Nephron (organoid): ENCODE results near the gene SHISAL2A.

ENCODE experiments used
- H3K27ac Mint-ChIP-seq, 3 experiments: 2 replicates each; pipeline ENCODE4 v1.8.0; 2020; ENCODE audit warnings: mixed read lengths in 3 of 3, mild to moderate bottlenecking in 2 of 3, moderate library complexity in 1 of 3
- H3K27me3 Mint-ChIP-seq: 2 replicates; pipeline ENCODE4 v1.8.0; 2021; ENCODE audit warnings: low read depth, mild to moderate bottlenecking, moderate library complexity, mixed read lengths
- H3K36me3 Mint-ChIP-seq: 2 replicates; pipeline ENCODE4 v1.8.0; 2020; ENCODE audit warnings: low read depth, mixed read lengths
- H3K4me1 Mint-ChIP-seq: 2 replicates; pipeline ENCODE4 v1.8.0; 2020; ENCODE audit warnings: mixed read lengths
- H3K4me3 Mint-ChIP-seq, 3 experiments: 2 replicates each; pipeline ENCODE4 v1.8.0; 2020; ENCODE audit warnings: mild to moderate bottlenecking in 3 of 3, mixed read lengths in 3 of 3, moderate library complexity in 2 of 3
- H3K9me3 Mint-ChIP-seq: 2 replicates; pipeline ENCODE4 v1.8.0; 2020; ENCODE audit warnings: mixed read lengths
- CTCF ChIP-seq, 3 experiments: fragments of 200-600 bp; sonication (generic); IDR thresholded peaks; one replicate each; pipeline ENCODE4 v1.5.0; 2021; ENCODE audit warnings: antibody characterized with exemption in 3 of 3; ENCODE audit not compliant: unreplicated experiment in 3 of 3

The SHISAL2A gene

GRCh38 chr1:52668711-52669110, 35.7 kb downstream of the SHISAL2A start:
- no peak overlapping the region for H3K4me3 Mint-ChIP-seq
- peaks cover 22% of the 10 kb centered on the region for H3K4me1 Mint-ChIP-seq
- H3K27me3 Mint-ChIP-seq = no peaks in the 10 kb centered on the region
- H3K27ac Mint-ChIP-seq = no peak overlapping the region
- H3K9me3 Mint-ChIP-seq = no peaks in the 10 kb centered on the region
- TF ChIP-seq CTCF (IDR thresholded peaks at IDR 0.05; ENCODE audit: unreplicated experiment in 3 of 3) = no peak
- no peaks in the 10 kb centered on the region for H3K36me3 Mint-ChIP-seq

DNA sequence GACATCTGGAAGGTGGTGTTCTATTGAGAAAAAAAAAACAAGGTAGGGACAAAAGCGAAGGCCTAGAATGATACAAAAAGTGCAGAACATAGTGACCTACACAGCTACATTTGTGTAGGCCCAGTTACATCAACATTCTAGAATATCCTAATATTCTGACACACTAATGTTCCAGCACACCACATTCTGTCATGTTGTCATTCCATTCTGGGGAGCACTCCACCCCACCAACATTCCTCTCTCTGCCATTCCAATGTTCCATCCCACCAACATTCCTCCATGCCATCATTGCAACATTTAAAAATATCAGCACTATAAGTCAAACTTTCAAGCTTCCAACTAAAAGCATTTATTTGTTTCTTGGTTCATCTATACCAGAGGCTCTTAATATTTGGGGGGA, 36.7 kb downstream of the SHISAL2A start:
- Mint-ChIP-seq H3K4me1 (peaks cover 22% of the 10 kb centered on the region), H3K4me3 (no peak overlapping the region), H3K27me3 (no peaks in the 10 kb centered on the region), H3K9me3 (no peaks in the 10 kb centered on the region), H3K36me3 (no peaks in the 10 kb centered on the region), H3K27ac (peak overlapping the region in 1 of 3 experiments; percentile 4)
- no peak for TF ChIP-seq CTCF (IDR thresholded peaks at IDR 0.05; ENCODE audit: unreplicated experiment in 3 of 3)

- no peaks in the 10 kb centered on the region for H3K9me3 Mint-ChIP-seq
- H3K4me3 Mint-ChIP-seq = no peak overlapping the region
- H3K4me1 Mint-ChIP-seq = peaks cover 18% of the 10 kb centered on the region
- H3K27me3 Mint-ChIP-seq = no peaks in the 10 kb centered on the region
- no peak for TF ChIP-seq CTCF (IDR thresholded peaks at IDR 0.05; ENCODE audit: unreplicated experiment in 3 of 3)
- no peaks in the 10 kb centered on the region for H3K36me3 Mint-ChIP-seq
- no peak overlapping the region for H3K27ac Mint-ChIP-seq
Measured at GRCh38 chr1:52670604-52671003, 37.6 kb downstream of the SHISAL2A start.

DNA sequence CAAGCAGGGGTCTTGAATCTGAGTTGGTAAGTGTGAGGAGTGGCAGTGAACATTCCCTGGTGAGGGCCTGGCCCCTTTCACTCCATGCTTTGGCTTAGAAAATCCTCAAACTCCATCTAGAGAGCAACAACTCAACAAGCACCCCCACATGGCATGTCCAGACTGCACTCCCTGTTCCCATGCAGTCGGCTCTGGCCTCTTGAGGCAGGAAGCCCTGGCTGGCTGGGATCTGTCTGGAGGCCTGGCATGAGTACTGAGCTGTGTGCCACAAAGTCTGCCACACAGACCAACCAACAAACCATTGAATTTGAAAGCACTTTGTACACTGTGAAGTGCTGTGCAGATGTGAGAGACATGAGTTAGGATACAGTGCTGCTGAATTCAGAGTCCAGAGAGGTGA, 40.0 kb downstream of the SHISAL2A start:
- H3K27me3 Mint-ChIP-seq = peaks cover 4% of the 10 kb centered on the region
- no peaks in the 10 kb centered on the region for H3K36me3 Mint-ChIP-seq
- no peaks in the 10 kb centered on the region for H3K9me3 Mint-ChIP-seq
- no peak for TF ChIP-seq CTCF (IDR thresholded peaks at IDR 0.05; ENCODE audit: unreplicated experiment in 3 of 3)
- H3K4me3 Mint-ChIP-seq = no peak overlapping the region
- H3K27ac Mint-ChIP-seq = no peak overlapping the region
- H3K4me1 Mint-ChIP-seq = peaks cover 28% of the 10 kb centered on the region

- Mint-ChIP-seq H3K9me3 (no peaks in the 10 kb centered on the region), H3K27me3 (peaks cover 4% of the 10 kb centered on the region), H3K4me3 (no peak overlapping the region), H3K4me1 (peaks cover 29% of the 10 kb centered on the region), H3K27ac (no peak overlapping the region), H3K36me3 (no peaks in the 10 kb centered on the region)
- no peak for TF ChIP-seq CTCF (IDR thresholded peaks at IDR 0.05; ENCODE audit: unreplicated experiment in 3 of 3)
Measured at GRCh38 chr1:52673513-52673912, 40.5 kb downstream of the SHISAL2A start.

GRCh38 chr1:52674497-52675384, 41.8 kb downstream of the SHISAL2A start:
- Mint-ChIP-seq H3K9me3 (no peaks in the 10 kb centered on the region), H3K4me3 (no peak overlapping the region), H3K36me3 (no peaks in the 10 kb centered on the region), H3K4me1 (peaks cover 39% of the 10 kb centered on the region), H3K27ac (peak overlapping the region in 2 of 3 experiments; percentile 19 to 30), H3K27me3 (peaks cover 4% of the 10 kb centered on the region)
- TF ChIP-seq CTCF (IDR thresholded peaks at IDR 0.05; ENCODE audit: unreplicated experiment in 3 of 3) = no peak
